COLO668 (cell line): ENCODE data around the gene L3MBTL1.
"Not testable (repeated sequence)": the region's sequence is repeated elsewhere in the genome, so short reads cannot be mapped to it uniquely, and the experiment has no call there.

Experiments used
- DNase-seq: peaks from one replicate; lab custom pipeline; 2025; ENCODE audit not compliant: unreplicated experiment; lab: John Stamatoyannopoulos, UW

L3MBTL1 gene

DNA sequence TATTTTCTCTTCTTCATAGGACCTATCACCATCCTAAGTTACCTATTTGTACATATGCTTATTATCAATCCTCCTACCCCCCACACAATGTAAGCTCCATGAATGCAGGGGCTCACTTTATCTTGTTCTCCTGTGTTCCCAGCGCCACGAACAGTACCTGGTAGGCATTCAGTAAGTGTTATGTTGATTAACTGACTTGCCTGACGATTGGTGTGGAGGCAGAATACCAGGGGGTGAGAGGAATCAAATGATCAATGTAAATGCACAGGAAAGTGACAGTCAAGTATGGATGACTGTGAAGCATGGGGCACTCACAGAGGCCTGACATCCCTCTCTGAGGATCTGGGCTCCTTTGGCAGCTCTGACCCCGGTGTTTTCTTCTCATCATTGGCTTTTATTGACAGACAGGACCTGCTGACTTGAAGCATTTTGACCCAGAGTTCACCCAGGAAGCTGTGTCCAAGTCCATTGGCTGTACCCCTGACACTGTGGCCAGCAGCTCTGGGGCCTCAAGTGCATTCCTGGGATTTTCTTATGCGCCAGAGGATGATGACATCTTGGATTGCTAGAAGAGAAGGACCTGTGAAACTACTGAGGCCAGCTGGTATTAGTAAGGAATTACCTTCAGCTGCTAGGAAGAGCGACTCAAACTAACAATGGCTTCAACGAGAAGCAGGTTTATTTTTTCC is 77.1 kb downstream of the L3MBTL1 start:
- no peak for DNase-seq

DNA sequence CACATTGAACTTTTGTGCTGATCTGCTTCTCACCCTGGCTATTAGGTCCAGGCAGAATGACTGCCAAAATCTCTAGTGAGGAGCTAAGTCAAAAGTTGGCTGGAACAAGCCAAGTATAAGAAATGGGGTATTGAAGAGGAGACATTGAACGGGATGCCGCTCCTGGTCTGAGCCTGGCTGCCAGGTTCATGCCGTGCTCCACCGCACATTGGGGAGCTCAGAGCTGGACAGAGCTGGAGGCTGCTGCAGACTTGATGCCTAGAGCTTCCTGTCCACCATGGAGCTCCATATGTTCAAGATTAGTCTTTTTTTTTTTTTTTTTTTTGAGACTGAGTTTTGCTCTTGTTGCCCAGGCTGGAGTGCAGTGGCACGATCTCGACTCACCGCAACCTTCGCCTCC is 79.1 kb downstream of the L3MBTL1 start:
- DNase-seq: no peak

DNA sequence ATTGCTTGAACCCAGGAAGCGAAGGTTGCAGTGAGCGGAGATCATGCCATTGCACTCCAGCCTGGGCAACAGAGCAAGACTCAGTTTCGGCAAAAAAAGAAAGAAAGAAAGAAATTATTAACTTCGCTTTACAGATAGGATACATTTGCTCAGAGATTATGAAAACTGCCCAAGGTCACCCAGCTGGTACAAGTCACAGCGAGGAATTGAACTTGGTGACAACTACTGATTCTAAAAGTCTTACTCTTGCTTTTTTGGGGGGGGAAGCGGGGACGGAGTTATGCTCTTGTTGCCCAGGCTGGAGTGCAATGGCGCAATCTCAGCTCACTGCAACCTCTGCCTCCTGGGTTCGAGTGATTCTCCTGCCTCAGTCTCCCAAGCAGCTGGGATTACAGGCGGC is 81.0 kb downstream of the L3MBTL1 start:
- DNase-seq: not testable (repeated sequence)

- DNase-seq: peak; percentile 33
These were observed 82.5 kb downstream of the L3MBTL1 start for GRCh38 chr20:43590036-43590391.

- peak; percentile 97 for DNase-seq
These were observed 83.2 kb downstream of the L3MBTL1 start, which contains the start of gene IFT52 for GRCh38 chr20:43590392-43591303. Gene IFT52, plus strand, starts transcription at chr20:43590937. Its CDS starts 3,762 bp downstream, at chr20:43594699.
